ENCODE measurements around the gene MARS1.
"Not testable (repeated sequence)": the region's sequence is repeated elsewhere in the genome, so short reads cannot be mapped to it uniquely, and the experiment has no call there.

MARS1 gene
- total RNA-seq: 292 to 308 reads per million in 2 donors

DNA sequence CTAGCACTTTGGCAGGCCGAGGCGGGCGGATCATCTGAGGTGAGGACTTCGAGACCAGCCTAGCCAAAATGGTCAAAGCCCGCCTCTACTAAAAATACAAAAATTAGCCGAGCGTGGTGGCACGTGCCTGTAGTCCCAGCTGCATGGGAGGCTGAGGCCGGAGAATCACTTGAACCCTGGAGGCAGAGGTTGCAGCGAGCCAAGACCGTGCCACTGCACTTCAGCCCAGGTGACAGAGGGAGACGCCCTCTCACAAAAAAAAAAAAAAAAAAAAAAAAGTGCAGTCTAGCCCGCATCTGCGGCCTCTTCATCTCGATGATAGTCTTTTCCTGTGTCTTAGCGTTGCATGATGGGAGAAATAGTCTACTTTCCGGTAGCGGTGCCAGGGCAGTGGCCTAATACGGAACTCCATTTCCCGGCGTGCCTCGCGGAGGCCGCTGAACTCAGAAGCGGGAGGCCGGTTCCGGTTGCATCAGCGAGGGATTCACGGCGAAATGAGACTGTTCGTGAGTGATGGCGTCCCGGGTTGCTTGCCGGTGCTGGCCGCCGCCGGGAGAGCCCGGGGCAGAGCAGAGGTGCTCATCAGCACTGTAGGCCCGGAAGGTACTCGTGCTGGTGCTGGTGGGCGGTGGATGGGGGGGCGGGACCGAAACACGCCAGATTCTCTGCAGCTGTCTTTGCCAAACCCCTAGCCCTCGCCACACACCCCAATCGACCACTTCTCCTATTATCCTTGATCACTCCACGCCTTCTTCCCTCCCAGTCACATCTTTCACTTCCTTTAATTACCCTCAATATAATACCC lies at the start of gene MARS1:
Gene MARS1 (plus strand): TSS at position 472 of the 805 bp plus-strand sequence. CDS start 23 bp downstream, at position 495.
- DNase-seq: peak; percentile 69

DNA sequence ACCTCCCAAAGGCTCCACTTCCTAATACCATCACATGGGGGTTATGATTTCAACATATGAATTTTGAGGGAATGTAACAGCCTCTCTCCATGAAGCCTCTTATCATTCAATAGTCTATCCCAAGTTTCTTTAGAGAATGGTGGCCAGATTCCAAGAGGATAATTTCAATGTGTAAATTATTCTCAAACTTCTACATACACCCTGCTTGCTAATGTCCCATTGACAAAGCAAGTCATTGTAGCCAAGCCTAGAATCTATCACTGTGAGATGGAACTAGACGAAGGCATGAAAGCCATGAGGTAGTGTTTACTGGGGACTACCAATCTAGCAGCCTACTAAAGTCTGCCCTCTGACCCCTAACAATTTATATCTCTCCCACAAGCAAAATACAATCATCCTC lies 49.5 kb upstream of the MARS1 start:
- DNase-seq: no peak

DNA sequence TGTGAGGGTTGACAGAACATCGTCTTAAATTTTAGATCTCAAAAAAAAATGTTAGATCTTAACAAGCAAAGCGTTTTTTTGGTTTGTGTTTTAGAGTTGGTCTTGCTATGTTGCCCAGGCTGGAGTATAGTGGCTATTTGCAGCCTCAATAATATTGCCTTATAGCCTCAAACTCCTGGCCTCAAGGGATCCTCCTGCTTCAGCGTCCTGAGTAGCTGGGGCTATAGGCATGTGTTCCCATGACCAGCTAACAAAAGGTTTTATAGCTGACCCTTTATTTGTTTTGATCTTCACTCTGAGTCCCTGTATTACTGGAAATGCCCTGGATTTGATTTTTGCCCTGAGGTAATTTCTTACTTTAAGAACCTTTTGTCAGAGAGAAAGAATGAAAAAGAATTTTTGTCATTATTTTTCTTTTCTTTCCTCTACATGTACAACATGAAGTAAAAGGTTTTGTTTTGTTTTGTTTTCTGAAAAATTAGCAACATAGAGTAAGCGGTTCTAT lies 48.1 kb upstream of the MARS1 start:
- DNase-seq: no peak

DNA sequence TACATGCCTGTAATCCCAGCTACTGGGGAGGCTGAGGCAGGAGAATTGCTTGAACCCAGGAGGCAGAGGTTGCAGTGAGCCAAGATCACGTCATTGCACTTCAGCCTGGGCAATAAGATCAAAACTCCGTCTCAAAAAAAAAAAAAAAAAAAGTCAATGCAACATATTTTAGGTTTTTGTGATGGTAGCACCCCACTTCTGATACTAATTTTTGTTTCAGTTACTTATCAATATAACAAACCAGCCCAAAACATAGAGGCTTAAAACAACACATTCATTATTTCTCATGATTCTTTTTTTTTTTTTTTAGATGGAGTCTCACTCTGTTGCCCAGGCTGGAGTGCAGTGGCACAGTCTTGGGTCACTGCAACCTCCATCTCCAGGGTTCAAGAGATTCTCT lies 46.5 kb upstream of the MARS1 start:
- DNase-seq: not testable (repeated sequence)

- DNase-seq: no peak
Measured at GRCh38 chr12:57441846-57442427, 45.9 kb upstream of the MARS1 start.

DNA sequence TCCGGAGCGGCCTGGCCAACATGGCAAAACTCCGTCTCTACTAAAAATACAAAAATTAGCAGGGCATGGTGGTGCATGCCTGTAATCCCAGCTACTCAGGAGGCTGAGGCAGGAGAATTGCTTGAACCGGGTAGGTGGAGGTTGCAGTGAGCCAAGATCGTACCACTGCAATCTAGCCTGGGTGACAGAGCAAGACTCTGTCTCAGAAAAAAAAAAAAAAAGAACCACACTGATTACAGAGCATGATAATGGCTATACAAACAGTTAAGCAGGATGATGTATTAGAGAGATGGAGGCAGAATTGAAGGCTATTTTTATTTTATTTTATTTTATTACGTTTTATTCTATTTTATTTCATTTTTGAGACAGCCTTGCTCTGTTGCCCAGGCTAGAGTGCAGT lies 43.5 kb upstream of the MARS1 start:
- DNase-seq: not testable (repeated sequence)

GRCh38 chr12:57444744-57445143 lies 43.1 kb upstream of the MARS1 start:
- no peak for DNase-seq

- no peak for DNase-seq
Measured at GRCh38 chr12:57446292-57446960, 41.4 kb upstream of the MARS1 start.

GRCh38 chr12:57448669-57449068 lies 39.2 kb upstream of the MARS1 start:
- DNase-seq: no peak

GRCh38 chr12:57449375-57449774 lies 38.5 kb upstream of the MARS1 start:
- DNase-seq: no peak

- no peak for DNase-seq
Measured at GRCh38 chr12:57450057-57450456, 37.8 kb upstream of the MARS1 start.

DNA sequence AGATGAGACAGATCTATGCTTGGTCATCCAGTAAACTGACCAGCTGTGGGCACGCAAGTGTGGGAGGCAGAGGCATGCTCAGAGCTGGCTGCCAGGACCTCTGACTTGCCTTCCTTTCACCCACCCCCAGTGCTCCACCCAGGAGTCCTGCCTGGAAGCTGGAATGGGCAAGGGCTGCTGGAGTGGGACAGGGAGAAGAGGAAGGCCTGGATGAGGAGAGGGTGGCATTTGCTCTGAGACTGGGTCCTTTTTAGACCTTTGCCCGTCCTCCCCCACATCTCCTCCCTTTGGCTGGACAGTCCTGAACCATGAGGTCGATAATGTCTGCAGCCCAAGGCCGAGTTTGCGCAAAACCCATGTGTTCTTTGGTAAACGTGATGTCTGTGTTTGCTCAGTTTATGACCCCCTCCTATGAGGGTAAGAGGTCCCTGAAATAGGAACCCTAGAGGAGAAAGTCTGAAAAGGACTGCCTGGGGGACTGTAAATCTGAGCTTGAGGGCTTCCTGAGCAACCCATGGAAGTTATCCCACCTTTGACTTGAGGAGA lies 36.6 kb upstream of the MARS1 start:
- DNase-seq: no peak

DNA sequence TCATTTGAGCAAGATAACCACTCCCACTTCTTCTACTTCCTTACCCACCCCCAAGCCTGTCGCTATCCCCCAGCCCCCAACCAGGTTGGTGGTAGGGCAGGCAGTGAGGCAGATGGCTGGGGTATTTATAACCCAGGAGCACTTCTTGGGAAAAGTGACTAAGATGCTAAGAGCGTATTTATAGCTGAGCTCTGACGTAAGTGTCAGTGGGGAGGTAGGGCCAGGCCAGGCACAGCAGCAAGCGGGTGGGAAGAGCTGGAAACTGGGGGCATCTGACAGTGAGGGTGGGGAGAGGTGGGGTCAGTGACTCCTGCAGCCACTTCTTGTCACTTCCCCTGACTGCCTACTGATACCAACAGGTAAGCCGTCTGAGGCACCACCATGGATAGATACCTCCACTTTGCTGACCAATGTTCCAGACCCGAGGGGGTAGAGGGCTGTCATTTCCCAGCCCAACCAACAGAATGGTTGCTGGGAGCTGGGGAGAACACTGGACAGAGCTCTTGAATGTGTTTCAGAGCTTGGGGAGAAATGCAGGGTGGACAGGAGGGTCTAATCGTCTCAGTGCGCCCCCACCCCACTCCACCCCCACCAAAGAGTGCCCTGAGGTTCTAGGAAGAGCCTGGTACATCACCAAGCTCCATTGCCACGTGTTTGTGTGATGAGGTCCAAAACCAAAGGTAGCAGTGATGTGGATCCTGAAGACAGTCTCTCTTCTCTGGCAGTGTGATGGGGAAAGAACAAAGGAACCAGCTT lies 35.5 kb upstream of the MARS1 start:
- DNase-seq: no peak

DNA sequence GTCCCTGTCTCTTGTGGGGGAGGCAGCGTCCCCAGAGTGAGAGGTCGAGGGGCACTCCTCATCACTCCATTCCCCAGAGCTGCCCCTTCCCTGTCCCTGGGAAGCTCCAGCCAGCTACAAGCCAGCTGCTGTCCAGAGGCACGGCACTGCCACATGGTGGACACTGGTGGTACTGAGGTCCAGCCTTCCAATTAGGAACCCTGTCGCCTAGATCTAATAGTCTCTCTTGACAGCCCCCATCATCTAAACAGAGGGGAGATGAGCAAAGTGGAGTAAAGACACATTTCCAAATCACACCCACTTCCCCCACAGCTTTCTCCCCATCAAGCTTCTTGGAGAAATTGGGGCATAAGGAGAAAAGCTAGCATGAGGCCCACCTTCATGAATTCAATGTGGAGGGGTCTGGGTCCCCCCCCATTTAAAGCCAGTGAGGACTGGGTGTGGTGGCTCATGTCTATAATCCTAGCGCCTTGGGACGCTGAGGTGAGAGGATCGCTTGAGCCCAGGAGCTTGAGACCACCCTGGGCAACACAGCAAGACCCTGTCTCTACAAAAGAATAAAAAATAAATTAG lies 34.8 kb upstream of the MARS1 start:
- DNase-seq: no peak

DNA sequence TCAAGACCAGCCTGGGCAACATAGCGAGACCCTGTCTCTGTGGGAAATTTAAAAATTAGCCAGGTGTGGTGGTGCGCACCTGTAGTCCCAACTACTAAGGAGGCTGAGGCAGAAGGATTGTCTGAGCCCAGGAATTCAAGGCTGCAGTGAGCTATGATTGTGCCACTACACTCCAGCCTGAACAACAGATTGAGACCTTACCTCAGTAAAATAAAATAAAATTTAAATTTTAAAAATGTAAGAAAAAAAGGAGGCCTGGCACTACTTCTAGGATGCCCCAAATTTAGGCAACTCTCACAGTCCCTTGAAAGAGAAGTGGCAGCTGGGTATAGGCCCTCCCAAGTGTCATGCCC lies 33.7 kb upstream of the MARS1 start:
- DNase-seq: no peak

- no peak for DNase-seq
Measured at GRCh38 chr12:57454566-57455373, 33.1 kb upstream of the MARS1 start, which contains the start of gene INHBE. INHBE (plus strand) TSS chr12:57455307; CDS start chr12:57455537, 230 bp downstream.

DNA sequence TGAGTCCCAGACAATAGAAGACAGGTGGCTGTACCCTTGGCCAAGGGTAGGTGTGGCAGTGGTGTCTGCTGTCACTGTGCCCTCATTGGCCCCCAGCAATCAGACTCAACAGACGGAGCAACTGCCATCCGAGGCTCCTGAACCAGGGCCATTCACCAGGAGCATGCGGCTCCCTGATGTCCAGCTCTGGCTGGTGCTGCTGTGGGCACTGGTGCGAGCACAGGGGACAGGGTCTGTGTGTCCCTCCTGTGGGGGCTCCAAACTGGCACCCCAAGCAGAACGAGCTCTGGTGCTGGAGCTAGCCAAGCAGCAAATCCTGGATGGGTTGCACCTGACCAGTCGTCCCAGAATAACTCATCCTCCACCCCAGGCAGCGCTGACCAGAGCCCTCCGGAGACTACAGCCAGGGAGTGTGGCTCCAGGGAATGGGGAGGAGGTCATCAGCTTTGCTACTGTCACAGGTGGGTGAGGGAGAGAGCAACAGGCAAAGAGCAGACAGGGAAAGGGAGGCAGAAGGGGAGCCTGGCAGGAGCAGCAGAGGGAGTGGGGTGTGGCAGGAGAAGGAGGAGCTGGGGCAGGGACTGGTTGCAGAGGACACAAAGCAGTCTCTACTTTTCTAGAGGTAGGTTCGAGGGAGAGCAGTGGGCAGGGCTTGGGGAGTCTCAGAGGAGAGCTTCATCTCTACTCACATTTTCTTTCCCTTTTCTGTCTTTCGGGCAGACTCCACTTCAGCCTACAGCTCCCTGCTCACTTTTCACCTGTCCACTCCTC lies 32.3 kb upstream of the MARS1 start:
- no peak for DNase-seq

GRCh38 chr12:57456145-57456700 lies 31.6 kb upstream of the MARS1 start:
- DNase-seq: no peak

DNA sequence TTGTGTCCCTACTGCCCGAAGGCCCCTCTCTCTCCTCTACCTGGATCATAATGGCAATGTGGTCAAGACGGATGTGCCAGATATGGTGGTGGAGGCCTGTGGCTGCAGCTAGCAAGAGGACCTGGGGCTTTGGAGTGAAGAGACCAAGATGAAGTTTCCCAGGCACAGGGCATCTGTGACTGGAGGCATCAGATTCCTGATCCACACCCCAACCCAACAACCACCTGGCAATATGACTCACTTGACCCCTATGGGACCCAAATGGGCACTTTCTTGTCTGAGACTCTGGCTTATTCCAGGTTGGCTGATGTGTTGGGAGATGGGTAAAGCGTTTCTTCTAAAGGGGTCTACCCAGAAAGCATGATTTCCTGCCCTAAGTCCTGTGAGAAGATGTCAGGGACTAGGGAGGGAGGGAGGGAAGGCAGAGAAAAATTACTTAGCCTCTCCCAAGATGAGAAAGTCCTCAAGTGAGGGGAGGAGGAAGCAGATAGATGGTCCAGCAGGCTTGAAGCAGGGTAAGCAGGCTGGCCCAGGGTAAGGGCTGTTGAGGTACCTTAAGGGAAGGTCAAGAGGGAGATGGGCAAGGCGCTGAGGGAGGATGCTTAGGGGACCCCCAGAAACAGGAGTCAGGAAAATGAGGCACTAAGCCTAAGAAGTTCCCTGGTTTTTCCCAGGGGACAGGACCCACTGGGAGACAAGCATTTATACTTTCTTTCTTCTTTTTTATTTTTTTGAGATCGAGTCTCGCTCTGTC lies 31.0 kb upstream of the MARS1 start:
- no peak for DNase-seq
